Measurements from ENCODE around the gene RMDN2.
A peak's percentile ranks its signal among the peaks of the same experiment; 100 is the strongest.

Gene RMDN2, protein sequence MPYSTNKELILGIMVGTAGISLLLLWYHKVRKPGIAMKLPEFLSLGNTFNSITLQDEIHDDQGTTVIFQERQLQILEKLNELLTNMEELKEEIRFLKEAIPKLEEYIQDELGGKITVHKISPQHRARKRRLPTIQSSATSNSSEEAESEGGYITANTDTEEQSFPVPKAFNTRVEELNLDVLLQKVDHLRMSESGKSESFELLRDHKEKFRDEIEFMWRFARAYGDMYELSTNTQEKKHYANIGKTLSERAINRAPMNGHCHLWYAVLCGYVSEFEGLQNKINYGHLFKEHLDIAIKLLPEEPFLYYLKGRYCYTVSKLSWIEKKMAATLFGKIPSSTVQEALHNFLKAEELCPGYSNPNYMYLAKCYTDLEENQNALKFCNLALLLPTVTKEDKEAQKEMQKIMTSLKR

DNA sequence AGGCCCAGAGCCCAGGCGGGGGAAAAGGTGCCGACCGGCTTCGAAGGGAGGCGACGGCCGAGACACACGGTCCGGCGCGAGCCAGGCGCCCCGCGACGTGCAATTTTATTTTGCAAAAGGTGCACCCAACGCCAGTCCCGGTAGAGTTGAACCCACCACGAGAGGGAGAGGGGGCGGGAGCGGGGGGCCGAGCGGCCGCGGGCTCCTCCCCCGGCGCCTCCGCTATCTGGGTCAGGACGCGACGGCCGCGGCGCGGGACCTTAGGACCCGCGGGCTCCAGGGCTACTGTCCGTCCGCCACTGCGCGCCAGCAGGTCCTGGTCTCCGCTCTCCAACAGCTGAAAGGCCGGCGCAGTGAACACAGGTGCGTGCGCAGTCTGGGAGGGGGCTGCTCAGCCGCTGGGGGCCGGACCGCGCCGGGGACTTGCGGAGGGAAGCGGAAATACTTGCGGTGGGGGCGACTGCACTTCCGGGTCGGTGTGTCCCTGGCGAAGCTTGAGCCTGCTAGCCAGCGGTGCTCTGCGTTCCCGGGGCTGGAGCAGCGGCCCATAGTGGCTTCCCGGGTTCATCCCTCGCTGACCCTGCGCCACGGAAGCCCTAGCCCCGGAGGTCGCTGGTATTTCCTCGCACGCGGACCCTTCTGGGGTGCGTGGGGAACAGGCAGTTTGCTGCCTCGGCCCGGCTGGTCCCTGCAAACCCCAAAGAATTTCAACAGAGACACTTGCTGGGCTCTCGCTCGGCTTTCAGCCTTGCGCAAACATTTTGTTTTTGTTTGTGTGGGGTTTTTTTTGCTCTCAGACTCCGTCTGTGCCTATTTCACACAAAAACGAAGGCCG, at the start of gene RMDN2:
RMDN2 (plus strand) TSS at position 225 of the 835 bp plus-strand sequence. CDS start 3,991 bp downstream, outside the sequence.
- TF ChIP-seq, protein P1, sequence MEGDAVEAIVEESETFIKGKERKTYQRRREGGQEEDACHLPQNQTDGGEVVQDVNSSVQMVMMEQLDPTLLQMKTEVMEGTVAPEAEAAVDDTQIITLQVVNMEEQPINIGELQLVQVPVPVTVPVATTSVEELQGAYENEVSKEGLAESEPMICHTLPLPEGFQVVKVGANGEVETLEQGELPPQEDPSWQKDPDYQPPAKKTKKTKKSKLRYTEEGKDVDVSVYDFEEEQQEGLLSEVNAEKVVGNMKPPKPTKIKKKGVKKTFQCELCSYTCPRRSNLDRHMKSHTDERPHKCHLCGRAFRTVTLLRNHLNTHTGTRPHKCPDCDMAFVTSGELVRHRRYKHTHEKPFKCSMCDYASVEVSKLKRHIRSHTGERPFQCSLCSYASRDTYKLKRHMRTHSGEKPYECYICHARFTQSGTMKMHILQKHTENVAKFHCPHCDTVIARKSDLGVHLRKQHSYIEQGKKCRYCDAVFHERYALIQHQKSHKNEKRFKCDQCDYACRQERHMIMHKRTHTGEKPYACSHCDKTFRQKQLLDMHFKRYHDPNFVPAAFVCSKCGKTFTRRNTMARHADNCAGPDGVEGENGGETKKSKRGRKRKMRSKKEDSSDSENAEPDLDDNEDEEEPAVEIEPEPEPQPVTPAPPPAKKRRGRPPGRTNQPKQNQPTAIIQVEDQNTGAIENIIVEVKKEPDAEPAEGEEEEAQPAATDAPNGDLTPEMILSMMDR (IDR thresholded peaks at IDR 0.05; ENCODE audit: control insufficient read depth, insufficient read depth, low read depth, low read length, missing control alignments): no peak
- peak; percentile 47 for DNase-seq (ENCODE audit: low read depth)
- peak within 1 kb of the TSS; percentile 76 for H3K4me3 ChIP-seq (ENCODE audit: control insufficient read depth, low read depth, low read length)

DNA sequence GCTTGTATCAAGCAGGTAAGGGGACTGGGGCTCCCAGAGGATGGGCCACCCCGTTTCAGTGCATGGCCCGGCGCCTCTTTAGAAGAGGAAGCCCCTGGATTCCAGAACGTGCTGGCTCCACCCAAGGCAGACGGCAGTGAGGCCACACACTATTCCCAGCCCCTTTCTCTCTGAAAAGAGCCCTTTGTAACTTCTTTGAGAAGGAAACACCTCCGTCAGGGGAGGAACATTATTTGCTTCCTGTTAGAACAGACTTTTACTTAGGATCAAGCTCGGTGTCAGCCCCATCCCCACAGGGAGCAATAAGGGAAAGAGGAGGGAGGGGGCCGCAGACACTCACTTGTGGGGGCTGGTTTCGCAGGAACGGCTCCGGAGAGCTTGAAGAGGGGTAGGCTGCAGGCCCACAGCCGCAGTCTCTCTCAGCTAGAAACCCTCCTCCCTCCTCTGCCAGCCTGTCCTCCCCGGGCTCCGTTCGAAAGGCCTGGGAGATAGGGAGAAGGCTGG, 49.6 kb upstream of the RMDN2 start:
- TF ChIP-seq, protein P1 (IDR thresholded peaks at IDR 0.05; ENCODE audit: control insufficient read depth, insufficient read depth, low read depth, low read length, missing control alignments): no peak
- no peak overlapping the region for H3K4me3 ChIP-seq (ENCODE audit: control insufficient read depth, low read depth, low read length)
- no peak for DNase-seq (ENCODE audit: low read depth)

DNA sequence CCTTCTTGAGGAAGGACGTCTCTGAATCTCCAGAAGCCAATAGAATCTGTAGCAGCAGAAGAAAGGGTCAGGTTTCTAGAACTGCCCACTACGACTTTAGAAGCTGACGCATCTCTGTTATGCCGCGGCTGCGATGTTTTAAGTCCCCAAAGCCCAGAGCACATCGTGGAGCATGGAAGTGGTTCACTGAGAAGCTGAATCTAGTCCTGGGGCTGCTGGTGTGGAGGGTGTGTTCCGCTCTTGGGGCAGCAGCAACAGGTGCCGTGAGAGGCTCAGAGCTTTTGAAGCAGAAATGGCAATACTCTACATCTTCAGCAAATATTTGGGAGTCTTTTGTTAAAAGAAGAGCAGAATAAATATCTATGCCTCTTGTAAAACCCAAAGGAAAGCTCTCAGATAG, 48.9 kb upstream of the RMDN2 start:
- no peak for DNase-seq (ENCODE audit: low read depth)
- no peak overlapping the region for H3K4me3 ChIP-seq (ENCODE audit: control insufficient read depth, low read depth, low read length)
- TF ChIP-seq, protein P1 (IDR thresholded peaks at IDR 0.05; ENCODE audit: control insufficient read depth, insufficient read depth, low read depth, low read length, missing control alignments): no peak

DNA sequence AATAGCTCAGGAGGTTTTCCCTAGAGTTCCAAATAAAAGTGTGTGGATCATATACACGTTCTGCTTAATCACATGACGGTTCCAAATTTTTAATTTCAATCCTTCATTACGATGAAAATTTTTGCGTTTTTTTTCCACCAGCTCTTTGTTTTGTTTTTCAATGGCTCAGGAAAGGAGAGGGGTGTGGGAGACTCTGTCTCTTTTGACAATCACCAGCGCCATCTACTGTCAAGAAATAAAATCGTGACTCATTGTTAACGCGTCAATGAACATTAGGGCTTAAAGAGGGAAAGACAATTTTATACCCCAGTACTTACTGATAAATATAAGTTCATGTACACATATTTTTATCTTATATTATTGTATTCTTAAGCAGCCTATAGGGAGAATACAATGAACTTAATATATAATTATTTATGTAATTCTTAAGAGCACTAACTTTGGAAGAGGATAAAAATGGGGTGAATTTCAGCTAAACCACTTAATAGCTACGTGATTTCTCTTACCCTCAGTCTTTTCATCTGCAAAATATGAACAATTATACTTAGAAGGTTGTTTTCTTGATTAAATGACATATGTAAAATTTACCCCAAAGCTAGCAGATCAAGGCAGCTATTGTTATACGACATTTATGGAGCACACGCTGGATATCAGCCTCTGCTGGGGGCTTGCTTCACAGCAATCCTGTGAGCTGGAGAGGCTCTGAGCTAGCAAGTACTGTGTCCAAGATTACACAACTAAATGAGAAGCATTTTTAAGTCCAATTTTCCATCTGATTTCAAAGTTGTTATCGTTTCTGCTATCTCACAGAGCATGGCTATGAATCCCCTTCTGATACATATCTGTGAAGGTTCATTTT, 47.4 kb upstream of the RMDN2 start:
- TF ChIP-seq, protein P1 (IDR thresholded peaks at IDR 0.05; ENCODE audit: control insufficient read depth, insufficient read depth, low read depth, low read length, missing control alignments): peak; percentile 55
- DNase-seq (ENCODE audit: low read depth): no peak
- no peak overlapping the region for H3K4me3 ChIP-seq (ENCODE audit: control insufficient read depth, low read depth, low read length)

DNA sequence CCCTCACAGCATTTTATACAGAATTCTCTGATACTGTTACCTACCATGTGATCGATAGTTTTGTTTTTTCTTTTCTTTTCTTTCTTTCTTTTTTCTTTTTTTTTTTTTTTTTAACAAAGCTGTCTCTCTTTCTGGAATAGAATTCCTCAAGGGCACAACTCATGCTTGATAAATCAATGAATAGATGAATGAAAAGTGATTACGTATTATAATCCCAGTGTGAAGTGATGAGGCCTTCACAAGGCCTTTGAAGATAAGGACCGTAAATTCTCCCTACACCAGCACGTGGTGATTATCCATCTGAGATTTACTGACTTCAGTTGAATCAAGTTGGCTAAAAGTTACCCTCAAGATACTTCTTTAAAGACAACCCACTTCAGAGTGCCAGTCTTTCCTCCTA, 46.6 kb upstream of the RMDN2 start:
- no peak for DNase-seq (ENCODE audit: low read depth)
- H3K4me3 ChIP-seq (ENCODE audit: control insufficient read depth, low read depth, low read length): no peak overlapping the region
- TF ChIP-seq, protein P1 (IDR thresholded peaks at IDR 0.05; ENCODE audit: control insufficient read depth, insufficient read depth, low read depth, low read length, missing control alignments): no peak

DNA sequence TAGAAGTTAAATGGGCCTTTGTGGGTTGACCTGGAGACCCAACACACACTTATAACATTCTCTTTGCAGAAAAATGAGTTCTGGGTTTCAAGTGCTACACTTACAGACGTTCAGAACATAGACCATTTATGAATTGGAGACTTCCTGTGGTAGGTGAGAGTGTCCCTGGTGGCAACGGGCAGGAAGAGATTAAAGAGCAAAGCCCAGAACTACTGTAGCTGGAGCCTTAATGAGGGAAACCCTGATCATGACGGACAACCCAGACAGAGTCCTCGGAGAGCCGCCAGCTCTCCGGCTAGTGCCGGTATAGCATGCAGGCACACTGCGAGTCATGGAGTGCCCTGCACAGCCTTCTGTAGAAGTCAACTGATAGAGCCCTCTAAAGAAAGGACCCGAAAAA, 44.5 kb upstream of the RMDN2 start:
- TF ChIP-seq, protein P1 (IDR thresholded peaks at IDR 0.05; ENCODE audit: control insufficient read depth, insufficient read depth, low read depth, low read length, missing control alignments): no peak
- DNase-seq (ENCODE audit: low read depth): no peak
- no peak overlapping the region for H3K4me3 ChIP-seq (ENCODE audit: control insufficient read depth, low read depth, low read length)
